Measurements from ENCODE around the gene GPX7. TPM values are rescaled to one million over a fixed set of nuclear protein-coding genes. Genes with fewer than 3 reads are reported as not detected.

The GPX7 gene
- total RNA-seq, 3 donors from 2014 or later: 17.8 to 24.7 (median 20.3) TPM

GRCh38 chr1:52601519-52601918, 652 bp upstream of the GPX7 start:
- intact Hi-C loops (cut with DNase I; ENCODE audit: low total_unique reads): no loop called here

DNA sequence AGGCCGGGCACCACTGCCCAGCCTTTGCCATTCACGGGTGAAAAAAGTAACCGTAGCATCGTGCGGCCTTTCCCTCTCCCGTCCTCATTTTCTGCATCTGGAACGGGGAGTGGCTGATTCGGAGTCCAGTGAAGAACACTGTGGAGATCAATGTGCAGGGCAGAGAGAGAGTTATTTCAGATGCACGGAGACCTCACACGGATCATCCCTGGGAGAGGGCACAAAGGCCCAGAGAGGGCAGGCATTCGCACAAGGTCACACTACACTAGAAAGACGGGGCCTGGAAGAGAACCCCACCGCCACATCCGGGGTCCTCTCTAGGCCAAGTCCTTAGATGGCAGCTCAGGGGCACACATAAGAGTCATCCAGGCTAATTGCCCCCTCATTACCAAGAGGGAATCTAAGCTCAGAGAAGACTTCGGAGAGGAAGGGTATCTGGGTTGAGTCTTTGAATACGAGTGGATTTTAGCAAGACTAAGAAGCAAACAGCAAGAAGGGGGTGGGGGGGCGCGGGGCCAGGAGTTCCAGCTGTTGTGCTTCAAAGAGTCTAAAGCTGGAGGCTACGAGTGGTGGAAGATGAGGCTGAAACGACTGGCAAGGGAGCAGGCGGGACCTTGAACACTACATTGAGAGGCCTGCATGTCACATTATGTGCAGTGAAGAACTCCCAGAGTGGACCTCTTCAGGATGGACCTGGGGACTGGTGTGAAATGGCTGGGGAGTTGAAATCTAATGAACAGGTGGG, 857 bp downstream of the GPX7 start:
- intact Hi-C loops (cut with DNase I; ENCODE audit: low total_unique reads): no loop called here
- TF ChIP-seq POLR2AphosphoS5 (IDR thresholded peaks at IDR 0.05) (no peak), CTCF (IDR thresholded peaks at IDR 0.05) (no peak), POLR2A (IDR thresholded peaks at IDR 0.05) (no peak)
- H3K9me3 ChIP-seq: no peaks in the 10 kb centered on the region
- H3K36me3 ChIP-seq: no peaks in the 10 kb centered on the region
- peak overlapping the region; percentile 85 to 86 for H3K27ac ChIP-seq
- no peaks in the 10 kb centered on the region for H3K27me3 ChIP-seq
- H3K4me3 ChIP-seq: peak overlapping the region; percentile 48 to 80 (median 67)
- peaks cover 0 to 5% of the 10 kb centered on the region in 2 donors for H3K4me1 ChIP-seq
- no peak for DNase-seq (ENCODE audit: low spot score in 2 of 2)

More at GRCh38 chr1:52601519-52601918, 652 bp upstream of the GPX7 start:
- Histone ChIP-seq H3K27me3 (no peaks in the 10 kb centered on the region), H3K27ac (peak overlapping the region; percentile 85 to 86), H3K36me3 (no peaks in the 10 kb centered on the region), H3K9me3 (no peaks in the 10 kb centered on the region), H3K4me1 (peaks cover 0 to 5% of the 10 kb centered on the region in 2 donors), H3K4me3 (peak overlapping the region in 2 of 3 donors; percentile 67 to 80)
- TF ChIP-seq POLR2A (IDR thresholded peaks at IDR 0.05) (no peak), CTCF (IDR thresholded peaks at IDR 0.05) (no peak), POLR2AphosphoS5 (IDR thresholded peaks at IDR 0.05) (no peak)
- DNase-seq (ENCODE audit: low spot score in 2 of 2): no peak

- Histone ChIP-seq H3K36me3 (no peaks in the 10 kb centered on the region), H3K27ac (peak overlapping the region in 1 of 2 donors; percentile 4), H3K4me1 (peaks cover 0 to 5% of the 10 kb centered on the region in 2 donors), H3K9me3 (no peaks in the 10 kb centered on the region), H3K27me3 (no peaks in the 10 kb centered on the region), H3K4me3 (no peak overlapping the region)
- no peak for DNase-seq (ENCODE audit: low spot score in 2 of 2)
- intact Hi-C loops (cut with DNase I; ENCODE audit: low total_unique reads): no loop called here
- TF ChIP-seq CTCF (IDR thresholded peaks at IDR 0.05) (no peak), POLR2AphosphoS5 (IDR thresholded peaks at IDR 0.05) (no peak), POLR2A (IDR thresholded peaks at IDR 0.05) (no peak)
Measured at GRCh38 chr1:52603630-52604029, 1.5 kb downstream of the GPX7 start.

GRCh38 chr1:52604063-52604770, 2.0 kb downstream of the GPX7 start:
- peaks cover 0 to 5% of the 10 kb centered on the region in 2 donors for H3K4me1 ChIP-seq
- intact Hi-C loops (cut with DNase I; ENCODE audit: low total_unique reads): no loop called here
- H3K27ac ChIP-seq: peak overlapping the region in 1 of 2 donors; percentile 4
- H3K36me3 ChIP-seq: no peaks in the 10 kb centered on the region
- TF ChIP-seq CTCF (IDR thresholded peaks at IDR 0.05) (no peak), POLR2A (IDR thresholded peaks at IDR 0.05) (no peak), POLR2AphosphoS5 (IDR thresholded peaks at IDR 0.05) (no peak)
- DNase-seq (ENCODE audit: low spot score in 2 of 2): no peak
- no peaks in the 10 kb centered on the region for H3K9me3 ChIP-seq
- no peak overlapping the region for H3K4me3 ChIP-seq
- no peaks in the 10 kb centered on the region for H3K27me3 ChIP-seq

Data from breast epithelium (tissue), 4 donors.